GM20000 (cell line): Measurements from ENCODE around the gene MROH9.

Experiments used
- DNase-seq: peaks from one replicate; pipeline ENCODE4 v3.0.0; 2012; ENCODE audit warnings: low spot score
- TF ChIP-seq, protein P1 (sequence below): IDR thresholded peaks from 2 replicates; pipeline ENCODE4 v1.5.1; 2012; ENCODE audit warnings: mild to moderate bottlenecking, control low read depth; ENCODE audit errors: extremely low read depth, missing control alignments

Gene MROH9

DNA sequence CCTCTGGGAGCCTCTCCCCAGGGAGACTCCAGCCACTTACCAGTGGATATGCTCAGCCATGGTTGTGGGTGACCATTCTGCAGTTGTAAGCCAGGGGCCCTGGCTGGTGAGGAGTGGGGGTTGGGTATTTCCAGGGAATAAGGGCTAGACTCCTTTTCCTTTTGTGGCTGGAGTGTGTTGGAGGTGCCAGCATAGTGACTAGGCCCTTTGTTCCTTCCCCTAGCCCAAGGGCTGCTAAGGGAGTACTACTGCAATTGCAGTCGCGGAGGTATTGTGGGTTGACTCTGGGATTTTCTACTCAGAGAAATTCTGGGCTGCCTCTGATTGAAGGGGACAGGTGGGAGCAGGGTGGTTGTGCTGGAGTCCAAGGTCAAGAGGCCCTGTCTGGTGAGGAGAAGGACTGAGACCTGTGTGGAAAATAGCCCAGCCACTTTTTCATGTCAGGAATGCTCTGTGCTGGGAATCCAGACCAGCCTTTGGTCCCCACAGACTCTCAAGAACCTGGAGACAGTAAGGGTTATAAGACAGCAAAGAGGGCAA, 43.1 kb downstream of the MROH9 start:
- DNase-seq: no peak
- TF ChIP-seq, protein P1, sequence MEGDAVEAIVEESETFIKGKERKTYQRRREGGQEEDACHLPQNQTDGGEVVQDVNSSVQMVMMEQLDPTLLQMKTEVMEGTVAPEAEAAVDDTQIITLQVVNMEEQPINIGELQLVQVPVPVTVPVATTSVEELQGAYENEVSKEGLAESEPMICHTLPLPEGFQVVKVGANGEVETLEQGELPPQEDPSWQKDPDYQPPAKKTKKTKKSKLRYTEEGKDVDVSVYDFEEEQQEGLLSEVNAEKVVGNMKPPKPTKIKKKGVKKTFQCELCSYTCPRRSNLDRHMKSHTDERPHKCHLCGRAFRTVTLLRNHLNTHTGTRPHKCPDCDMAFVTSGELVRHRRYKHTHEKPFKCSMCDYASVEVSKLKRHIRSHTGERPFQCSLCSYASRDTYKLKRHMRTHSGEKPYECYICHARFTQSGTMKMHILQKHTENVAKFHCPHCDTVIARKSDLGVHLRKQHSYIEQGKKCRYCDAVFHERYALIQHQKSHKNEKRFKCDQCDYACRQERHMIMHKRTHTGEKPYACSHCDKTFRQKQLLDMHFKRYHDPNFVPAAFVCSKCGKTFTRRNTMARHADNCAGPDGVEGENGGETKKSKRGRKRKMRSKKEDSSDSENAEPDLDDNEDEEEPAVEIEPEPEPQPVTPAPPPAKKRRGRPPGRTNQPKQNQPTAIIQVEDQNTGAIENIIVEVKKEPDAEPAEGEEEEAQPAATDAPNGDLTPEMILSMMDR: no peak

DNA sequence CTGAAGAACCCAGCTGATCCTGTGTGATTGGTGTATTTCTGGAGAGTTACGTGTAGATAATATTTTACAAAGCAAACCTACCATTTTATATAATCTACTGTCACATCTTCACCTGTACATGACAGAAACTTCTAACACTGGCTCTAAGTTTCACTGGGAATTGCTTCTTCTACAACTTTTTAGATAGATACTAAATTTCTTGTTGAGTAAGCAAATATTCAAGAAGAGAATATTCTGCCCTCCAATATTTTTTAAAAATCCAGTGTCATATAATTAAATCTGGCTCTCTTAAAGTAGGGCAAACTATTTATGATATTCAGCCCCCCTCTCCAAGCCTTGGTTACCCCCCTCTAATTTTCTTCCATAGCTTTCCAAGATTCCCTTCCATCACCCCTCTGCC, 50.1 kb downstream of the MROH9 start:
- TF ChIP-seq, protein P1: no peak
- no peak for DNase-seq

DNA sequence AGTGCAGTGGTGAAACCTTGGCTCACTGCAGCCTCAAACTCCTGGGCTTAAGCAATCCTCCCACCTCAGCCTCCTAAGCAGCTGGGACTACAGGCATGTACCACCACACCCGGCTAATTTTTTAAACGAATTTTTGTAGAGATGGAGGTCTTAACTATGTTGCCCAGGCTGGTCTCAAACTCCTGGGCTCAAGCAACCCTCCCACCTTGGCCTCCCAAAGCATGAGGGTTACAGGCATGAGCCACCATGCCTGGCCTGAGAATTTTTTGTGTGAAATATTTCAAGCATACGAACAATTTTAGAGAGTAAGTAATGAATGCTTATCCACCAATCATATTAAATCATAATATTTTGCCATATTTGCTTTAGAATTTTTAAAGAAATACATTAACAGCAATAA, 51.6 kb downstream of the MROH9 start:
- TF ChIP-seq, protein P1: no peak
- no peak for DNase-seq

DNA sequence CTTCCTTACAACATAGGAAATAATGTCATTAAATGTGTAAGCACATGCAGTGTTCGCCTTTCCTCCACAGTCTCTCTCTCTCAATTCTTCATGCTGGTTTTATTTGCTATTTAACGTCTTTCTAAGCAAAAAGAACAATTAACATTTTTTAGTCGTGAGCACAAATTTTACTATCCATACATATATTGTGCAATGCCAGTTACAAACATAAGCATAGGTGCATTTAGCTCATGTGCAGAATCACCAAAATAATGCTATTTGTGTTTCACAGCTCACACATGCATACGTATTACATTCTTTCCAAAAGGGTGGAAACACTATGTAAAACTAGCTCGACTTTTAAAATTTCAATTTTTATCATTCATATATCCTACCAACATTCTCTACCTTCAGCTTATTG, 52.1 kb downstream of the MROH9 start:
- TF ChIP-seq, protein P1: no peak
- no peak for DNase-seq

DNA sequence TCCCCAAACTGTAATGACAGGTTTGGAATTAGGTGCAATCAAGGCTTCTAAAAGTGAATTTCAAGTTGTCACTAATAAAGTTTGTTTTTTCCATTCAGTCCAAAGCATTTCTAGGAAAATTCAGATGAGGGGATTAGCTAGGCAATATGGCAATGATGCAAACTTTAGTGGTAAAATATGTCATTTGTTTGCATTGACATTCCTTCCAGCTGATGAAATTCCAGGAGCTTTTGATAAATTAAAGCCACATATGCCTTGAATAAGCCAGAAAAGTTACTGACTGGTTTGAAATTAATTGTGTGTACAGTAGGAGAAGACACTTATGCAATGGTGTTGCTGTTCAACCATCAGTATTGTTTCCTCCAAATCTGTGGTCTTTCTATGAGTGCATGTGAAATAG, 57.8 kb downstream of the MROH9 start:
- DNase-seq: no peak
- TF ChIP-seq, protein P1: no peak

DNA sequence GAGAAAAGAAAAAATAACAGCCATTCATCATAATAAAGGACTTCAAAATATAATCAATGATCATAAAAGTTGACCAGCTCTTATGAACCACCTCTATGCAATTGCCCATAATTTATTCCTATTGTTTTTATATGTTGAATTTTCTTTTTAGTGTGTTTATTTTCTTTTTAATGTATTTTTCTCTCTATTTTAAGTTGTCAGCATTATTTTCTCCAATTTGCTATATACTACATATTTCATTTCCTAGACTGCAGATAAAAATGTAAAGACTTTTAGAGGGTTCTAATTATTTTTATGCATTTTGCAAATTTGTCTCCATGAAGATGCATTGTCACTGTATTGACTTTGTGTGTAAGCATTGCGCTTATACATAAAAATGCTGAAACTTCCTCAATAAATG, 58.4 kb downstream of the MROH9 start:
- DNase-seq: no peak
- TF ChIP-seq, protein P1: no peak

DNA sequence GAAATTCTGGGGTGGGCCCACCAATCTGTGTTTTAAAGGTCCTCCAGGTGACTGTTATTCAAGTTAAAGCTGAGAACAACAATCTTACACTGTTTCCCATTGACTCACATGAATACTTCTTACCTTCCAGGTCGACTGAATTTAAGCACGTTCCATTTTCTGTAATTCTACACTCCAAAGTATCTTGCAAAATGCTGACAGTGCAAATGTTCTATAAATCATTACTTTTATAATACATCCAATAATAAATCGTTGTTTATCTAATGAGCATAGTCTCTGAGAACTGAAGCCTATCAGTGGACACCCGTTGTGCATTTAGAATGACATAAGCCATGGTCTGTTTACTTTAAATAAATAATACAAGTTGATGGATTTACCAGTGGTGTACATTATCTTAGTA, 79.5 kb downstream of the MROH9 start:
- TF ChIP-seq, protein P1: no peak

DNA sequence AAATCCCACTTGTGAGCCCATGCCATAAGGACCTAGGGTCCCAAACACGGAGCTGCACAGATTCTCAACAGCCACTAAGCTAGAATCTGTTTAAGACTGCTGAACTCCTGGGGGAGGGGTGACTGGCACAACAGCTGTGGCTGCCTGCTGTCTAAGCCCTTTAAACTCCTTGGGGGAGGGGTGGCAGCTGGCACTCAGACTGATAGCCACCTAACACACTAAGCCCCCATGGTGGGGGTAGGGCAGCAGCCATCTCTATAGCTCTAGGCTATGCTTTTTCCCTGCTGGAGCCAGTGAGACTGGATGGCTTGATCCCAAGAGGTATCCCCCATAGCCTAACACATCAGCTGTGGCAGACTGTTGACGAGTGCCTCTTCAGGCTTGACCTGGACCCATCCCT, 82.1 kb downstream of the MROH9 start:
- TF ChIP-seq, protein P1: no peak
- no peak for DNase-seq

More for the DNA sequence above, 79.5 kb downstream of the MROH9 start:
- DNase-seq: no peak
